HG02852 (cell line): Measurements from ENCODE around the gene BNC2.

Experiments
- ATAC-seq: cut with Tn5 transposase; IDR thresholded peaks from one replicate; pipeline ENCODE4 v1.9.1; 2021; ENCODE audit warnings: mild to moderate bottlenecking, moderate library complexity; ENCODE audit not compliant: unreplicated experiment

The BNC2 gene

GRCh38 chr9:16769291-16769690 lies 101.2 kb downstream of the BNC2 start:
- ATAC-seq = no peak

GRCh38 chr9:16768816-16769215 lies 101.7 kb downstream of the BNC2 start:
- ATAC-seq = no peak

- no peak for ATAC-seq
Observed at GRCh38 chr9:16767366-16767765, 103.1 kb downstream of the BNC2 start.

GRCh38 chr9:16763946-16764345 lies 106.5 kb downstream of the BNC2 start:
- ATAC-seq = no peak

GRCh38 chr9:16755467-16756160 lies 114.9 kb downstream of the BNC2 start:
- ATAC-seq = no peak

- ATAC-seq = no peak
Observed at GRCh38 chr9:16754662-16755061, 115.8 kb downstream of the BNC2 start.

GRCh38 chr9:16753256-16753655 lies 117.2 kb downstream of the BNC2 start:
- ATAC-seq = no peak

- no peak for ATAC-seq
Observed at GRCh38 chr9:16752601-16753000, 117.9 kb downstream of the BNC2 start.

- ATAC-seq = no peak
Observed at GRCh38 chr9:16750553-16750952, 119.9 kb downstream of the BNC2 start.

GRCh38 chr9:16745359-16745758 lies 125.1 kb downstream of the BNC2 start:
- ATAC-seq = no peak

GRCh38 chr9:16744394-16744793 lies 126.1 kb downstream of the BNC2 start:
- ATAC-seq = no peak

GRCh38 chr9:16743375-16743774 lies 127.1 kb downstream of the BNC2 start:
- no peak for ATAC-seq

GRCh38 chr9:16735001-16735400 lies 135.5 kb downstream of the BNC2 start:
- ATAC-seq = no peak

GRCh38 chr9:16732546-16732945 lies 137.9 kb downstream of the BNC2 start:
- ATAC-seq = no peak

- ATAC-seq = no peak
Observed at GRCh38 chr9:16730162-16730561, 140.3 kb downstream of the BNC2 start.

GRCh38 chr9:16729651-16730050 lies 140.8 kb downstream of the BNC2 start:
- no peak for ATAC-seq

GRCh38 chr9:16728137-16728508 lies 142.3 kb downstream of the BNC2 start:
- ATAC-seq = no peak

- no peak for ATAC-seq
Observed at GRCh38 chr9:16727452-16728136, 142.9 kb downstream of the BNC2 start.

- ATAC-seq = no peak
Observed at GRCh38 chr9:16726718-16727451, 143.6 kb downstream of the BNC2 start.

- ATAC-seq = no peak
Observed at GRCh38 chr9:16726029-16726428, 144.4 kb downstream of the BNC2 start.

GRCh38 chr9:16725066-16725465 lies 145.4 kb downstream of the BNC2 start:
- no peak for ATAC-seq

GRCh38 chr9:16721972-16722371 lies 148.5 kb downstream of the BNC2 start:
- no peak for ATAC-seq
